ENCODE measurements around the gene AREL1. TPM values are rescaled to one million over a fixed set of nuclear protein-coding genes. Genes with fewer than 3 reads are reported as not detected.

The AREL1 gene
- total and polyA plus RNA-seq, 2 donors = 12.2 to 15.5 TPM

GRCh38 chr14:74614508-74615495 lies 98.1 kb downstream of the AREL1 start:
- H3K4me3 ChIP-seq (ENCODE audit: low read length in 2 of 2) = no peak overlapping the region
- 86% methylated on average over 8 of the region's 8 CpGs for WGBS
- peaks cover 36 to 47% of the 10 kb centered on the region in 2 donors for H3K27me3 ChIP-seq (ENCODE audit: control insufficient read depth in 2 of 2, insufficient read depth in 1 of 2, low read length in 1 of 2)
- H3K4me1 ChIP-seq (ENCODE audit: control insufficient read depth in 2 of 2, insufficient read depth in 2 of 2, low read length in 2 of 2) = peaks cover 9 to 28% of the 10 kb centered on the region in 2 donors
- no peak overlapping the region for H3K27ac ChIP-seq (ENCODE audit: low read depth in 1 of 2, low read length in 1 of 2)
- H3K36me3 ChIP-seq (ENCODE audit: control insufficient read depth in 2 of 2, insufficient read depth in 2 of 2, low read length in 1 of 2) = no peaks in the 10 kb centered on the region
- no peak for DNase-seq (ENCODE audit: low read depth in 6 of 9, low spot score in 9 of 9)
- peaks cover 0 to 12% of the 10 kb centered on the region in 2 donors for H3K9me3 ChIP-seq (ENCODE audit: control insufficient read depth in 2 of 2, insufficient read depth in 1 of 2, low read length in 1 of 2)

- H3K27ac ChIP-seq (ENCODE audit: low read depth in 1 of 2, low read length in 1 of 2) = no peak overlapping the region
- H3K9me3 ChIP-seq (ENCODE audit: control insufficient read depth in 2 of 2, insufficient read depth in 1 of 2, low read length in 1 of 2) = peaks cover 0 to 12% of the 10 kb centered on the region in 2 donors
- WGBS = 90% methylated on average over 16 of the region's 16 CpGs
- no peak for DNase-seq (ENCODE audit: low read depth in 6 of 9, low spot score in 9 of 9)
- no peak overlapping the region for H3K4me3 ChIP-seq (ENCODE audit: low read length in 2 of 2)
- H3K36me3 ChIP-seq (ENCODE audit: control insufficient read depth in 2 of 2, insufficient read depth in 2 of 2, low read length in 1 of 2) = no peaks in the 10 kb centered on the region
- H3K27me3 ChIP-seq (ENCODE audit: control insufficient read depth in 2 of 2, insufficient read depth in 1 of 2, low read length in 1 of 2) = peaks cover 36 to 53% of the 10 kb centered on the region in 2 donors
- peaks cover 14 to 29% of the 10 kb centered on the region in 2 donors for H3K4me1 ChIP-seq (ENCODE audit: control insufficient read depth in 2 of 2, insufficient read depth in 2 of 2, low read length in 2 of 2)
These were observed 99.5 kb downstream of the AREL1 start for GRCh38 chr14:74613211-74613914.

- H3K36me3 ChIP-seq (ENCODE audit: control insufficient read depth in 2 of 2, insufficient read depth in 2 of 2, low read length in 1 of 2) = no peaks in the 10 kb centered on the region
- peaks cover 0 to 12% of the 10 kb centered on the region in 2 donors for H3K9me3 ChIP-seq (ENCODE audit: control insufficient read depth in 2 of 2, insufficient read depth in 1 of 2, low read length in 1 of 2)
- WGBS = 5% methylated on average over 69 of the region's 69 CpGs
- DNase-seq (ENCODE audit: low read depth in 6 of 9, low spot score in 9 of 9) = peak in 8 of 9 donors; percentile 56 to 85 (median 62)
- peaks cover 14 to 22% of the 10 kb centered on the region in 2 donors for H3K4me1 ChIP-seq (ENCODE audit: control insufficient read depth in 2 of 2, insufficient read depth in 2 of 2, low read length in 2 of 2)
- H3K27me3 ChIP-seq (ENCODE audit: control insufficient read depth in 2 of 2, insufficient read depth in 1 of 2, low read length in 1 of 2) = peaks cover 36 to 53% of the 10 kb centered on the region in 2 donors
- no peak overlapping the region for H3K27ac ChIP-seq (ENCODE audit: low read depth in 1 of 2, low read length in 1 of 2)
- peak overlapping the region; percentile 22 to 53 for H3K4me3 ChIP-seq (ENCODE audit: low read length in 2 of 2)
These were observed 100.4 kb downstream of the AREL1 start for GRCh38 chr14:74612350-74613021.

GRCh38 chr14:74611650-74612349 lies 101.1 kb downstream of the AREL1 start, which contains the start of gene LTBP2:
LTBP2 (minus strand) TSS chr14:74612237; CDS start chr14:74611944, 293 bp downstream.
- WGBS = 2% methylated on average over 70 of the region's 70 CpGs
- Histone ChIP-seq H3K27me3 (ENCODE audit: control insufficient read depth in 2 of 2, insufficient read depth in 1 of 2, low read length in 1 of 2) (peaks cover 36 to 53% of the 10 kb centered on the region in 2 donors), H3K27ac (ENCODE audit: low read depth in 1 of 2, low read length in 1 of 2) (no peak within 1 kb of the TSS), H3K9me3 (ENCODE audit: control insufficient read depth in 2 of 2, insufficient read depth in 1 of 2, low read length in 1 of 2) (peaks cover 0 to 12% of the 10 kb centered on the region in 2 donors), H3K36me3 (ENCODE audit: control insufficient read depth in 2 of 2, insufficient read depth in 2 of 2, low read length in 1 of 2) (no peaks in the 10 kb centered on the region), H3K4me3 (ENCODE audit: low read length in 2 of 2) (peak within 1 kb of the TSS; percentile 22 to 53), H3K4me1 (ENCODE audit: control insufficient read depth in 2 of 2, insufficient read depth in 2 of 2, low read length in 2 of 2) (peaks cover 14 to 22% of the 10 kb centered on the region in 2 donors)
- DNase-seq (ENCODE audit: low read depth in 6 of 9, low spot score in 9 of 9) = peak in 2 of 9 donors; percentile 8 to 39

Other genes starting within 250 kb of the AREL1 start
- 89.8 TPM for gene NPC2, start 219.8 kb downstream of the AREL1 start, total RNA-seq
- 260 TPM for gene NPC2, start 219.8 kb downstream of the AREL1 start, polyA plus RNA-seq
- 35.3 TPM for gene ISCA2, start 219.3 kb downstream of the AREL1 start, total RNA-seq
- 34.1 TPM for gene ISCA2, start 219.3 kb downstream of the AREL1 start, polyA plus RNA-seq
- gene LTBP2, start 100.8 kb downstream of the AREL1 start, total RNA-seq = 2.6 TPM
- 2.9 TPM for gene LTBP2, start 100.8 kb downstream of the AREL1 start, polyA plus RNA-seq
- 32.2 TPM for gene FCF1, start 64 bp upstream of the AREL1 start, total RNA-seq
- 21.9 TPM for gene FCF1, start 64 bp upstream of the AREL1 start, polyA plus RNA-seq
- 18.7 TPM for gene YLPM1, start 50.2 kb upstream of the AREL1 start, total RNA-seq
- gene YLPM1, start 50.2 kb upstream of the AREL1 start, polyA plus RNA-seq = 26.3 TPM
- 0.14 TPM for gene PROX2, start 163.1 kb upstream of the AREL1 start, total RNA-seq
- gene PROX2, start 163.1 kb upstream of the AREL1 start, polyA plus RNA-seq = 0.09 TPM
- 29.8 TPM for gene DLST, start 168.8 kb upstream of the AREL1 start, total RNA-seq
- 49.4 TPM for gene DLST, start 168.8 kb upstream of the AREL1 start, polyA plus RNA-seq
- gene RPS6KL1, start 210.2 kb upstream of the AREL1 start, total RNA-seq = 3.4 TPM
- gene RPS6KL1, start 210.2 kb upstream of the AREL1 start, polyA plus RNA-seq = 0.91 TPM
- gene PGF, start 242.5 kb upstream of the AREL1 start, total RNA-seq = 7.0 TPM
- 7.5 TPM for gene PGF, start 242.5 kb upstream of the AREL1 start, polyA plus RNA-seq

Data from thymus (tissue), 11 donors.